ENCODE measurements around the gene CCL25.

CCL25 gene

GRCh38 chr19:8109890-8110662, 57.5 kb downstream of the CCL25 start:
- DNase-seq (ENCODE audit: low spot score) = no peak

DNA sequence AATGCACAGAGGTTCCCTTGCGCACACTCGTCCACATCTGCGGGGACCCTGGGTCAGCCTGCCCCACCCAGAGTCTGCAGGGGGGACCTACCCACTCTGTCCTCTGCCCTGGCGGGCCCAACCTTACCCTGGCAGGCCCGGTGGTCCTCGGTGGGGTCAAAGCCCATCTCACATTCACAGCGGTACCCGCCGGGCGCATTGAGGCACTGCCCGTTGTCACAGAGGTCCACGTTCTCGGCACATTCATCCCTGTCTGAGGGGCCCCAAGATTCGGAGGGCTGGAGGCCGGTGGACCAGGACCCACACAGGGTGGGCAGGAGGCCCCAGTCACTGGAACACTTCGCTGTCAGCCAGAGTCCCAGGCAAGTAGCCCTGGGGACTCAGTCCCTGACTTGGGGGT, 58.4 kb downstream of the CCL25 start:
- no peak for DNase-seq (ENCODE audit: low spot score)

GRCh38 chr19:8111376-8111775, 58.8 kb downstream of the CCL25 start:
- DNase-seq (ENCODE audit: low spot score) = no peak
